NCI-H510A treated with DMSO at 0.1 percent for 48 hours (cell line): ENCODE data around the gene OBP2A.
"Not testable (repeated sequence)": the region's sequence is repeated elsewhere in the genome, so short reads cannot be mapped to it uniquely, and the experiment has no call there.

ENCODE experiments used
- DNase-seq: peaks from one replicate; lab custom pipeline; 2025; lab: John Stamatoyannopoulos, UW

The OBP2A gene, protein sequence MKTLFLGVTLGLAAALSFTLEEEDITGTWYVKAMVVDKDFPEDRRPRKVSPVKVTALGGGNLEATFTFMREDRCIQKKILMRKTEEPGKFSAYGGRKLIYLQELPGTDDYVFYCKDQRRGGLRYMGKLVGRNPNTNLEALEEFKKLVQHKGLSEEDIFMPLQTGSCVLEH

DNA sequence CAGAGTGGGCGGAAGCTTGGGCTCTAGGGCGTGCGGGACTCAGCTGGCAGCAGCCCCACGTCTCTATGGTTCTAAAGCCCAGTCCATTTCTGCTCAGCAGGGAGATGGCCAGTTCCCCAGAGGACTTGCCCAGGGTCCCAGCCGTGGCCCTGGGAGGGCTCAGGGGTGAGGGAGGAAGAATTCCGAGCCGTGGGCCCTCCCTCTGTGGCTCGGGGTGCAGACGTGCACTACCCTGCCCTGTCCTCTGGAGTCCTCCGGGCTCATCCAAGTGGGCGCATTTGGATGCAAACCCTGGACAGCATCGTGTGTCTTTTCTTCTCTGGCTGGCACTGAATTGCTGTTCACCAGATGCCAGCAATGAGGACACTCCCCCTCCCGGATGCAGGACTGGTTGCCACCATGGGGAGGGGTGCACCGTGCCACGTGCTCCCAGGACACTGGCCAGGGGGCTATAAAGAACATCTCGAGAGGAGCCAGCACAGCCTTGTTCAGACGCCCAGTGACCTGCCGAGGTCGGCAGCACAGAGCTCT lies at the start of gene OBP2A:
OBP2A (plus strand) TSS at position 481 of the 531 bp plus-strand sequence. CDS start 55 bp downstream, outside the sequence.
- not testable (repeated sequence) for DNase-seq

DNA sequence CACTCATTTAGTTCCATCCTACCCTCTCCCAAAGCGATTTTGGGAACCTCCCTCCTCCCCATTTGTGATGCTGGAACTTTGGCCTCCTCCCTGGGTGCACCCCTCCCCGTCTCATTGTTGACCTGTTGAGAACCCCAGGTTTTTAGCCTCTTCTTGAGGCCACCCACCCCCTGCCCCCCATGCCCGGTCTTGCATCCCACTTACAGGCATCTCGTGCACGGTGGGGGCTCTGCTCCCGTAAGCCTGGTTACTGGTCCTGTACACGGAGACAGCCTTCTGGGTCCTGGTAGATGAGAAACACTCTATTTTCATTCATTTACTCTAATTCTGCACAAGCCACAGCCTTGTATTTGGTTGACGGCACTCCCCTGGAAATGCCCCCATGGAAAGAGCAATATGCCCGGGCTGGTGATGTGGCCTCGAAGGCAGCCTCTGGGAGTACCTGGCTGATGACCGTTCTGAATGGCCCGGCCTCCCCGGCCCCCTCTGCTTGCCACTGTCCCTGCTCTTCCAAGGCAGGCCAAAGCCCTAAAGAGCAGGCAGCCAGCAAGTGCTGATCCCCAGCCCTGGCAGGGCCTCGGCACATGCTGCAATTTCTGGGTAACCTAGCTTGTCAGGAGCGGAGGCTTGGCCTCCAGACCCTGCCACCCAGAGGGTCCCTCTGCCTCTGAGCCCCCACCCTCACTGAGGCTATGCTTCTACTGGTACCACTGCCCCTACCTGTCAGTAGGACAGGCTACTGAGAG lies 47.4 kb upstream of the OBP2A start:
- no peak for DNase-seq

DNA sequence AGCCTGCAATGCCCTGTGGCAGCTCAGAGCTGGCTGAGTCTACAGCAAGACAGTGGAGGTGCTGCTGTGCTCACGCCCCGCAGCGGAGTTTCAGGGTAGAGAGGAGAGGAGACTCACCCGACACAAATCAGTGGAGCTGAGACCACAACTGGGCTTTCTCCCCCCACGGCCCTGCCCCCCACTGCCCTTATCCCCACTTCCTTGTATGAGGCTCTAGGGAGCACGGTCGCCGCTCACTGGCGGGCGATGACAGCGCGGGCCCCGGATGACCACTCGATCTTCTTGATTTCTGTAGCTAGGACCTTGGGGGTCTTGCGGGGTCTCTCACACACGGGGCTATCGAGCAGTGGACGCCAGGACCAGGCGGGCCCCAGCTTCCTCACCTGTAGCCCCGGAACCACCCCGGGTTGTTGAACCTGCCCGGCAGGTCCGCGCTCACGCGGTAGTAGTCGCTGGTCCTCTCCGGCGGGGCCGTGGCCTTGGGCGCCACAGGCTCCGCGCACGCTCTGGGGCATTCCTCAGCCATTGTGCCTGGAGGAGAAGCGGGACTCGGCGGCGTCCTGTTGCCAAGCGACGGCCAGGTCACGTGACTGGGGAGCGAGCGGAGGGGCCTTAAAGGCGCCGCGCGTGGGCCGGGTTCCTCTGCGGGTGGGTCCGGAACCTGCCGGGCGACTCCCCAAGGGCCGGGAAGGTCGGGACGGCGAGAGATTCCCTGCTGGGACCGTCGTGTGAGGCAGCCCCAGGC lies 46.4 kb upstream of the OBP2A start:
- DNase-seq: peak; percentile 70

DNA sequence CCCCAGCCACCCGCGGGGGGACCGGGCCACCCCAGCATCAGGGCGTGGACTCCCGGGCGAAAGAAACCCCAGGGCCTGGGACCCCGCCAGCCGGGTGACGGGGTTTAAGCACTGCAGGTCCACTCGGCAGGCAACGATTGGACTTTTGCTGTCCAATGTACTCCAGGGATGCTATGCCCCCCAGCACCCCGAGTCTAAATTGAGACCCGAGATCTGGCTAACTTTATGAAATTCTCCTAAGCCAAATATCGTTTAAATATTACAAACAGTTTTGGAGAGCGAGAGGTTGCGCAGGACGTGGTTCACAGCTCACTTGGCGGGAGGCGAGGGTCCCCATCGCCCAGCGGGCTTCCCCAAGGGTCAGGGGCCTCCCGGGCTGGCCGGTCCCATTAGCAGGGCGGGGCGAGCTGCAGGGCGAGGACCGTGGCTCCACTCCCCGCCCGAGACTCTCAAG lies 45.8 kb upstream of the OBP2A start:
- no peak for DNase-seq

DNA sequence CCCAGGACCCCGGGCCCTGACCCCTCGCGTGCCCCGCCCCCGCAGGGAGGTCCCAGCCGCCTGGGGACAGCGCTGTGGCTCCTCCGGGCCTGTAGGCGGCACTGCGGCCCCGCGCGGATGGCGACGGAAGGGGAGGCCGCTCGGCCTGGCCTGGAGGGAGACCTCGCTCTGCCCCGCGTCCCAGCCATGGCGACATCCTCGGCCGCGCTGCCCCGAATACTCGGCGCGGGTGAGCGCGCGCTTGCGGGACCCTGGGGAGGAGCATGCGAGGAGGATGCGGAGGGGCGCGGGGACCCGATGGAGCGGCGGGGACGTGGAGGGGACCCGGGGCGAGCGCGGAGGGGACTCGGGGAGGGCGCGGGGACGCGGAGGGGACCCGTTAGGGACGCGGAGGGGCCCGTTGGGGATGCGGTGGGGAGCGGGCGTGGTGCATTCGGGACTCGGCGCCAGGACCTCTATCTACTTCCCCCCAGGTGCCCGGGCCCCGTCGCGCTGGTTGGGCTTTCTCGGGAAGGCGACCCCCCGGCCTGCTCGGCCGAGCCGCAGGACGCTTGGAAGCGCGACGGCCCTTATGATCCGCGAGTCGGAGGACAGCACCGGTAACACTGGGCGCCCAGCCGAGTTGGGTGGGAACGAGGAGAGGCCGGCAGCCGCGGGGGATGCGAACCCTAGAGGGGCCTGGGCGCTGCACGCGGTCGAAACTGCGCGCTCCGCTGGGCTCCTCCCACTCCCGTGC lies 45.2 kb upstream of the OBP2A start, which contains the start of gene MRPS2:
MRPS2 (plus strand) TSS at position 158 of the 736 bp plus-strand sequence; CDS start at position 187, 29 bp downstream.
- DNase-seq: peak; percentile 81

DNA sequence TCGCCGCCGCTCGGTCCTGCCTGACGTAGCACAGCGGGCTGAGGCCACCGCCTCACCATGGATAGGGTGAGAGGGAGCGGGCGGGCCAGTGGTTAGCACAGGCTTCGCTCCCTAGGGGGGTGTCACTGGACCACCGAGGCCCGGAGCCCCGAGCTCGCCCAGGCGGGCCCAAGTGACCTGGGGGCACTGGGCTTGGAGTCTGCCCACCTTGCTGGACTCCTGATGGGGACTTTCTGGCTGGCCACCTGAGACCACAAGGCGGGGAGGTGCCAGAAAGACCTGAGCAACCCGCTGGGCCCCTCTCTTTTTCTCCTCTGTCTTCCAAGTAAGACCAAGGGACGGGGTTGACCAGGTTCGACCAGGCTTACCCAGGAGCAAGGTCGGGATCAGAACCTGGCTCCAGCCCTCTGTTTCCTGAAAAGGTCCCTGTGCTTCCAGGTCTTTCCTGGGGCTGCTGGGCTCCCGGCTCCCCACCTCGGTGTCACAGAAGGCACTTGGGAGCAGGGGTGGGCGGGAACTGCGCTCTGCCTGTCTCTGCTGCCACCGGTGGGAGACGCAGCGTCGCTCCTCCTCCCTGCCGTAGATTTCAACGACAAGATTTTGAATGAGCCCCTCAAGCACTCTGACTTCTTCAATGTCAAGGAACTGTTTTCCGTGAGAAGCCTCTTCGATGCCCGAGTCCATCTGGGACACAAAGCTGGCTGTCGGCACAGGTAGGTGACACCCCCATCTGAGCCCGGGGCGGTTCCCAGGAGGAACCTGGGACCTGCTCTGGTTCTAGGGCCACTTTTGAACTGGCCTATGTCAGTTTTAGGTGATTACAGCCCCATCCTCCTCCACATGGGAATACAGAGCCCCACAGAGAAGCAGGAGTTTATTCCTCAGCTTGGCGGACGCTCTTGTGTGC lies 44.4 kb upstream of the OBP2A start:
- peak; percentile 40 for DNase-seq

DNA sequence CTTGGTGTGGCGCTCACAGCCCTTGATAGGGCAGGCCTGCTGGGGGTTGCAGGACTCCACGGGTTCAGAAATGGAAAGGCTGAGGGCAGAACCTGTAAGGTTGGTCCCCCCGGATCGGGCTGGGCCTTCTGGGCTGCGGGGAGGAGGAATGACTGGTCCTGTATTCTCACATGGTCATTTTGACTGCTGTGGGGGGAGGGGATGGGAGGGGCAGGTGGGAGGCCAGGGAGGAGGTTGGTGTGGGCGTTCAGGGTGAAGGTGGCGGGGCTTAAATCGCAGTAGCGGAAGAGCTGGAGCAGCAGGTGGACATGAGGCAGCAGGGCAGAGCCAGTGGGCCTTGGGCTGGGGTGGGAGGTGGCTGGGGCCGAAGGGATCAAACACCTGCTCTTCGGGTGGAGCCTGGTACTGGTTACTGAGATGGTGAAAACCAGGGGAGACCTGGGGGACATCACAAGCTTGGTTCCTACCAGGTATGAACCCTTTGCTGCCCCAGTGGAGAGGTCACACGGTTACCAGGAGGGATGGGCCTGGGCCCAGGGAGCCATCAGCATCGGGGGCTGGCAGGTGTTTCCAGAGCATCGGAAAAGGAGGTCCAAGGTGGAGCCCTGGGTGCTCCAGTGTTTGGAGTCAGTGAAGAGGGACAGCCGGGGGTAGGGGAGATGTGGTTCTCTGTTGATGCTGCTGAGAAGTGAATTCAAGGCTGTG lies 43.6 kb upstream of the OBP2A start:
- DNase-seq: no peak

DNA sequence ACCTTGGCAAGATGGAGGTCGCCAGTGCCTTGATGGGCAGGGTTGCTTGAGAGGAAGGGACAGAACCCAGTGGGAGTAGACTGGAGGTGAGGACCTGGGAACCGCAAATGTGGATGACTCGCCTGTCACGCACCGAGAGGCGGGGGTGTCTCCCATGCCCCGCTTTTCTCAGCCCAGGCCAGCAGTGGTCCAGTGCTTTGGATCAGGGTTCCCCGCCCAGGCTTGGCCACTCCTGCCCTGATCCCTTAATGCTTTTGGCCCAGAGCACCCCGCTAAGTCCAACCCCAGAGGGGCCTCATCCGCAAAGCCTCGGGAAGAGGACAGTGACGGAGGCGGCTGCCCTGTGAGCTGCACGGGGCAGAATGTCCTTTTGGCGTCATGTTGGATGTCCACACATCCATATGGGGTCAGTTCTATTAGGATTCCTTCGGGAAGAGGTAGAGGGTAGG lies 43.0 kb upstream of the OBP2A start:
- DNase-seq: no peak

DNA sequence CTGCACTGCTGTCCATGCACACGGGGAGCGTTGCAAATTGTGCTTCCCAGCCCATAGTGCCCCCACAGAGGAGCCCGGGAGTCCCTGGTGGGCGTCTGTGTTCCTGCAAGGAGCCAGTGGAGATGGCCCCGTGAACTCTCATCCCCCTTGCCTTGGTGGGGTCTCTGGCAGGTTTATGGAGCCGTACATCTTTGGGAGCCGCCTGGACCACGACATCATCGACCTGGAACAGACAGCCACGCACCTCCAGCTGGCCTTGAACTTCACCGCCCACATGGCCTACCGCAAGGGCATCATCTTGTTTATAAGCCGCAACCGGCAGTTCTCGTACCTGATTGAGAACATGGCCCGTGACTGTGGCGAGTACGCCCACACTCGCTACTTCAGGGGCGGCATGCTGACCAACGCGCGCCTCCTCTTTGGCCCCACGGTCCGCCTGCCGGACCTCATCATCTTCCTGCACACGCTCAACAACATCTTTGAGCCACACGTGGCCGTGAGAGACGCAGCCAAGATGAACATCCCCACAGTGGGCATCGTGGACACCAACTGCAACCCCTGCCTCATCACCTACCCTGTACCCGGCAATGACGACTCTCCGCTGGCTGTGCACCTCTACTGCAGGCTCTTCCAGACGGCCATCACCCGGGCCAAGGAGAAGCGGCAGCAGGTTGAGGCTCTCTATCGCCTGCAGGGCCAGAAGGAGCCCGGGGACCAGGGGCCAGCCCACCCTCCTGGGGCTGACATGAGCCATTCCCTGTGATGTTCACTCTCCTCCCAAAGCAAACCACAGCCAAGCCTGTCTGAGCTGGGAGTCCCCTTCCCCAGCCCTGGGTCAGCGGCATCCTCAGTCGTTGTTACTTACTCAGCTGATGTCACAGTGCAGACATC lies 42.3 kb upstream of the OBP2A start:
- no peak for DNase-seq

DNA sequence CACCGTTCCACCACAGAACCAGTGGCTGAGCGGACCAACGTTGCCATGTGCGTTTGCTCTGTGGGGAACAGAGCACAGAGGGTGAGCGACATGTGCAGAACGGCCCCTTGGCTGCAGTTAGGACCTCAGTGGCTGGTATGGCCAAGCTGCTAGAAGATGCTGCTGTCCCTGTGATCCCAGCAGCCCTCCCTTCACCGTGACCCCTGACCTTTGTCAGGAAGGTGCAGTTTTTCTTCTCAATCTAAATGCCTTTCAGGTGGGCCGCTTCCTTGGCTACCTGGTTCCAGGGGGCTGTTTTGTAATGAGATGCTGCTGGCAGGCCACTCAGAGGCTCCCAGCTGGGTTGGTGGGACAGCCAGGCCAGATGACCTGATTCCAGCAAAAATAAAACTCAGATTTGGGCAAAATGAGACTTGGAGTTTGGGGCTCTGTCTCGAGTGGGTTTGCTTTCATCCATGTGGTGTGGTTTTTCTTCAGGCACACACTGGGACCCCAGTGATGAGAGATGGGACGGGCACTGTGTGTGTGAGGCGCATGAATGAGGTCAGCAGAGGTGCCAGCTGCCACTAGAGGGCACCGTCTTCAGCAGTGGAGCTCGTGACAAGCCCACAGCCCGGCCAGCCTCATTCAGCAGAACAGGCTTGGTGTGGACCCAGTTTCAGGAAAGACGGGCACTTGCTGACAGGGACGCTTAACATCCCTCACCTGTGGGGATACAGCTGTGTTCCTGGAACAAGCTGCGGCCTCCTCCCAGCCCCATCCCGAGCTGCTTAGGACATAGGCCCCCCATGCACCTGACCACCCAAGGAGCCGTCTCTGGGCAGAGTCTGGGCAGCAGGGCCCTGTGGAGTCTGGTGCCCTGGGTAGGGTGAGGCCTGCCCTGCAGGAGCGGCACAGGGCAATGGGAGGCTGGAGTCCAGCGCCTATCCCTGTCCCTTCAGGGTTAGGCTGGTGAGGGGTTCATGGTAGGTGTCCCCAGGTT lies 41.4 kb upstream of the OBP2A start:
- peak; percentile 41 for DNase-seq

DNA sequence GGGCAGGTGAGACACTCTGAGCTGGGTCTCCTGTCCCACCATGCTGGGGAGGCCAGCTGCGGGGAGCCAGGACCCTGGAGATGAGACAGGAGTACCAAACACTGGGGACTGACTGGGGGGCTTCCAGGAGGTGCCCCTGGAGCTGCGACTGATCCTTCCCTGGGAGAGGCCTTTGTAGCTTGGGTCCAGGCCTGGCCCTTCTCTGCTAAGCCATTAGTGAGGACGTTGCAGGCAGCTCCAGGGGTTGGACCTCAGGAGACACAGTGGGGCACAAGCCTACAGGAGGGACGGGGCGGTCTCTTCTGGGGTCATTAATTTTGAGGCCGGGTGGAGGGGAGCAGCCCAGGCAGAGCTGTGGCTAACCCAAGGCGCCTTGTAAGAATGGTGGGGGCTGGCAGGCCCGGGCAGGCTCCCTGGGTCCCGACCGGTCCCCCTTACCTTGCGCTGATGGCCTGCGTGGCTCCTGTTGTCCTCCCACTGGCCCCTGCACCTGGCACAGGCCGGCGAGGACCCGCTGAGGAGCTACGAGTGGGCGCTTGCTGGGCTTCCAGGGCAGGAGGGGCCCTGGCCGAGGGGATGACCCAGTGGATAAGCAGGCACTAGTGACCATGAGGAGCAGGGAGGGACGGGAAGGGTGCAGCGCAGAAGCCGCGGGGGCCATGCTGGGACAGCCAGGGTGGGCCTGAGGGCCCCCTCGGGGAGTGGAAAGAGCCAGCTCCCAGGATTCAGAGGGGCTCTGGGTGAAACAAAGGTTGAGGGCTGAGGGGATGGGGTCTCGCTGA lies 40.3 kb upstream of the OBP2A start:
- no peak for DNase-seq

DNA sequence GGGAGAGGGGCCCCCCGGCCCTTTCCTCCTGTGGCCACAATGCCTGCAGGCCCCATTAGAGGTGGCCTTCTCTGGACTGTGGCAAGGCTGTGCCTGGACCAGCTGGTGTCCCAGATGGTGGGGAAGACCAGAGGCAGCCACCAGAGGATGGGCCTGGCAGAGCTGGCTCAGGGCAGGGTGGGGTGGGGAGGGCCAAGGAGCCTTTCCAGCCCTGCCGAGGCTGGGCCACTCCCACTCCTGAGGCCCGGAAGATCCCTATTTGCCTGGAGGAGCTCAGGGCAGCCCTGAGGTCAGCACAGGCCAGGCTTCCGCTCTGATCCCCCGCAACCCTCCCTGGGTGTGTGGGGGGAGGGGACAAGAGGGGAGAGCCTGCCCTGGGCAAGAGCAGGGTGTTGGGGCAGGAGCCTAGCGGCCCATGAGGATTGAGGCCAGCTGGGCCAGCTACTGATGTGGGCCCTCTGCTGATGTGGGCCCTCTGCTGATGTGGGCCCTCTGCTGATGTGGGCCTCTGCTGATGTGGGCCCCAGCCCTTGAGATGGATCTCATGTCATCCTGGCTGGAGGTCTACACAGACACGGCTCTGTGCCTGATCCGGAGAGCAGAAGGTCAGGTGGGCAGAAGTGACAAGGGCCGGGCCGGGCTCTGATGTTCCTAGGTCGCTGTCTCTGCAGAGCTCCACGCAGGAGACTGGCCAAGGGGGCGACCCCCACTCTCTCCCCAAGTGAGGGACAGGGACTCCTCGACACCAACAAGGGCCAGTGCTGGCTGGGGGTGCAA lies 39.4 kb upstream of the OBP2A start:
- no peak for DNase-seq

DNA sequence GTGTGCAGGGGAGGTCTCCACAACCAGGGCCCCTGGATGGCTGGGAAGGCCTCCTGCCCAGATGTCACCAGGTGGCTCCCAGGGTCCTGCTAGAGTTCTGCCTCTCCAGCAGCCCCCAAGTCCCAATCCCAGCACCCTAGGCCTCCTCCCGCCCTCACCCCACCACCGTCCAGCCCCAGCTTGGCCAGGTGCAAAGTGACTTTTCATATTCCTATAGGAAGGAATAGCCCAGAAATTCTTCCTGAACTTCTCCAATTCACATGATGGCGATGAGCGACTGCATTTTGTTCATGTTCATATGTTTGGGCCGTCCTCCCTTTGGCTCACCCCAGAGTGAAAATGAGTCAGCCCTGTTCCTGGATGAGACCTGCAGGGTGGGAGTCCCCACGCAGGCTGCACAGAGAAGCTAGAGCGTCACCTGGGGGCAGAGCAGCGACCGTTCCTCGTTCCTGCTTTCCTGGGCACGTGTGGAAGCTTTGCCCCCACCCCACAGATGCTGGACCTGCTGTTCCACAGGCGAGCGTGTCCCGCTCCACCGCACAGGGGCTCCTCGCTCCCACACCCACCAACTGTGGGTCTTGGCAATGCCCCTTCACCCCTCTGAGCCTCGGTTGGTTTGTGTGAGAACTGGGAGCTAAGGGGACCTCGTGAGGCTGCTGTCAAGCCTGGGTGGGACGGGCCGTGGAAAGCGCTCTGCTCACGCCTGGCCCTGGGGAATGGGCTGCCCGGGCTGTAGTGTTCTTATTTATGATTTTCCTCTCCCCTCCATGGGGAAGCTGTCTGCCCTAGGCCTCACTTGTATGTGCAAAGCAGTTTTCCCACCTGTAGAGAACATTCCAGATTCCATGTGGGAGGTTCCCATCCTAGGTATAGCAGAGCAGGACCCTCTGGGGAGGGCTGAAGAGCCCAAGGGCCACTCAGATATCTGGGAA lies 38.6 kb upstream of the OBP2A start:
- no peak for DNase-seq

DNA sequence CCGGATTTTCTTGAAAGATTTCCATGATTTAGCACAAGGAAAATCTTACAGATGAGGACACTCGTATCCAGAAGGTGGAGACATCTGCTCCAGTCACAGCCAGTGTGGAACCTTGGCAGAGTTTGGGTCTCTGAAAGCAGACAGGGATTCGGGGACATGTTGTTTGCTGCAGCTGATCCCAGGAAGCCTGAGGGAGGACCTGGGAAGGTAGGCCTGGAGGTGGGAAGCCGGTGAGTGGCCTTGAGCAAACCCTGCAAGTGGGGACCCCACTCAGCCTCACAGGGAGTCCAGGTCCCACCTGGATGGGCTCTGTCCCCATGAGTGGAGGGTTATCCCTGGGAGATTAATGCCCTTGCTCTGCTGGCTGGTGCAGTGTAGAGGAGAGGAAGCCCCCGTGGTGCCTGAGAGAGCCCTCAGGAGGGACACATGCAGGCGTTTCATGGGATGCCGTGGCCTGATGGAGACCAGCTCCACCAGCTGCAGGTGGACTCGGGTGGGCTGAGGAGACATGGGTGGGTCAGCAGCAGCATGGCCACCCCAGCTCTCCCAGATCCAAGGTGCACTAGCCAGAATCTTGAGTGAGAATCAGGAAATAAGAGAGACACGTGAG lies 37.6 kb upstream of the OBP2A start:
- DNase-seq: no peak

DNA sequence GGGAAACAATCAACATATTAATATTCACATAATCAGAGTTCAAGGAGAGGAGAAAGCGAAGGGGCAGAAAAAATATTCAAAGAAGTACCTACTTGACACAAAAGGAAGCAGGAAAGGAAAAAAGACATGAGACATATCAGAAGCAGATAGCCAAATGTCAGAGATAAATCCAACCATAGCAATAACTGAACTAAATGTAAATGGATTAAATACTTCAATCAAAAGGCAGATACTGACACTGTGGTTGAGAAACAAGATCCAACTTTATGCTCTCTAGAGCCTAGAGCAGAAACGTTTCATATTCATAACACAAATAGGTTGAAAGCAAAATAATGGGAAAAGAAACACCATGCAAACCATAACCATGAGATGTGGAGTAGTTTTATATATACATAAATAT lies 36.5 kb upstream of the OBP2A start:
- no peak for DNase-seq
